Calu3 (cell line): ENCODE data around the gene LRRC72. TPM values are rescaled to one million over a fixed set of nuclear protein-coding genes. Genes with fewer than 3 reads are reported as not detected.

Source experiments
- BruUV-seq: library from RNA; stranded (reverse); fragments of 400-500 nt; replicated peaks from 2 replicates; lab custom pipeline; 2021; lab: Mats Ljungman, UMichigan
- CTCF ChIA-PET: fragments of 300-600 bp; sonication (Branson Sonifier 250); formaldehyde crosslinking; loops from one replicate; lab custom pipeline; 2022; ENCODE audit warnings: antibody characterized with exemption; lab: Charles Lee
- DNase-seq: peaks from one replicate; pipeline ENCODE4 v3.0.0; 2022
- H3K27ac Mint-ChIP-seq: one replicate; pipeline ENCODE4 v1.8.0; 2022; ENCODE audit warnings: mixed read lengths; ENCODE audit not compliant: unreplicated experiment
- H3K27me3 Mint-ChIP-seq: one replicate; pipeline ENCODE4 v1.8.0; 2022; ENCODE audit warnings: mixed read lengths; ENCODE audit not compliant: unreplicated experiment
- H3K36me3 Mint-ChIP-seq: one replicate; pipeline ENCODE4 v1.8.0; 2022; ENCODE audit warnings: mild to moderate bottlenecking, moderate library complexity, mixed read lengths; ENCODE audit not compliant: insufficient read depth, unreplicated experiment
- H3K4me1 Mint-ChIP-seq: one replicate; pipeline ENCODE4 v1.8.0; 2022; ENCODE audit warnings: mild to moderate bottlenecking, low read depth, mixed read lengths; ENCODE audit not compliant: unreplicated experiment
- H3K4me3 Mint-ChIP-seq: one replicate; pipeline ENCODE4 v1.8.0; 2022; ENCODE audit warnings: mild to moderate bottlenecking, low read depth, moderate library complexity, mixed read lengths; ENCODE audit not compliant: unreplicated experiment
- H3K9me3 Mint-ChIP-seq: one replicate; pipeline ENCODE4 v1.8.0; 2022; ENCODE audit warnings: low read depth, mixed read lengths; ENCODE audit not compliant: unreplicated experiment
- CTCF ChIP-seq: fragments of 200-600 bp; IDR thresholded peaks from one replicate; pipeline ENCODE4 v1.8.0; 2022; ENCODE audit warnings: antibody characterized with exemption; ENCODE audit not compliant: unreplicated experiment
- intact Hi-C: fragments of 100-400 bp; cut with micrococcal nuclease; formaldehyde crosslinking; loops from one replicate; pipeline ENCODE4 v1.10.0; 2022; ENCODE audit not compliant: unreplicated experiment
- total RNA-seq: library from RNA; stranded (reverse); gene quantifications from 2 replicates; pipeline ENCODE4 v1.2.3, GENCODE V29; 2022

The LRRC72 gene
- total RNA-seq, 1 experiment from 2014 or later = not detected

DNA sequence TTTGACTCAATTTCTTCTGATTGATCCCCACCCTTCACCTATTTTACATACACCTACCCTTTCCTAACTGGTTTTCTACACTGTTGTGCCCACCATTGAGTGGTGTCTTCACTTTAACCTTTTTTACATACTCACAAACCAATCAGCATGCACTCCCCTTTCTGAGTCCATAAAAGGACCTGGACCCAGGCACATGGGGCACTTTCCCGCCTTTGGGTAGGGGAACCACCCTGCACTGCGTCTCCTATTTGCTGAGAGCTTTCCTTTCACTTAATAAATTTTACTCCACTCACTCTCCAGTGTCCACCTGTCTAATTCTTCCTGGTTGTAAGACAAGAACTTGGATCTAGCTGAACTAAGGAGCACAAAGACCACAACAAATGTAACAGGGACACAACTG is 85.1 kb downstream of the LRRC72 start:
- intact Hi-C loops = loop anchor here (5.0 kb wide), 1 partner anchor 76 kb away; no protein-coding TSS in a partner anchor
- Mint-ChIP-seq H3K4me1 (peaks cover 49% of the 10 kb centered on the region), H3K36me3 (peaks cover 25% of the 10 kb centered on the region), H3K9me3 (no peaks in the 10 kb centered on the region), H3K27ac (peak overlapping the region; percentile 24), H3K27me3 (no peaks in the 10 kb centered on the region), H3K4me3 (no peak overlapping the region)
- no peak for TF ChIP-seq CTCF
- DNase-seq = no peak
- CTCF ChIA-PET = no interaction called here
- no TSS peak for BruUV-seq

- no peak for TF ChIP-seq CTCF
- intact Hi-C loops = no loop called here
- Mint-ChIP-seq H3K27ac (no peak overlapping the region), H3K27me3 (no peaks in the 10 kb centered on the region), H3K4me1 (peaks cover 28% of the 10 kb centered on the region), H3K36me3 (peaks cover 11% of the 10 kb centered on the region), H3K4me3 (no peak overlapping the region), H3K9me3 (no peaks in the 10 kb centered on the region)
- BruUV-seq = no TSS peak
- DNase-seq = no peak
- CTCF ChIA-PET = interaction anchor here (0.8 kb wide), 1 partner anchor 13 kb away, joined by 5 read pairs; no protein-coding TSS in a partner anchor
Observed at GRCh38 chr7:16615228-16615627, 88.6 kb downstream of the LRRC72 start.

DNA sequence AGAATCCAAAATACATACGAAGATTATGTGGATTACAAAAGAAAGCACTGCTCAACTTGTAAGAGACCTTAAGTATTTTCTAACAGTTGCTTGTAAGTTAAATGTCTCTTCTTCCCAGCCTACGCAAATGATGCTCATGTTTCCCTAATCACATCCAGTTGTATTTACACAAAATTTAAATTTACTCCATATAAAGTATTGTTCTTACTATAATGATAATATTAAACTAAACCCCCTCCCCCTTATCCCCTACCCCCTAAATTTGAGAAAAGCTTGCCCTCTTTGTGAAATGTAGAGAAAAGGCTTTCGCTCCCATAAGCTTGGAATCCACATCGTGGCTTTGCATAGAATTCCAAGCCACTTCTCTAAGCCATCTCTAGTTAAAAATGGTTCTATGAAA is 89.5 kb downstream of the LRRC72 start:
- Mint-ChIP-seq H3K4me1 (peaks cover 22% of the 10 kb centered on the region), H3K36me3 (peaks cover 15% of the 10 kb centered on the region), H3K9me3 (no peaks in the 10 kb centered on the region), H3K27me3 (no peaks in the 10 kb centered on the region), H3K27ac (no peak overlapping the region), H3K4me3 (no peak overlapping the region)
- no peak for TF ChIP-seq CTCF
- intact Hi-C loops = no loop called here
- BruUV-seq = no TSS peak
- CTCF ChIA-PET = interaction anchor here (0.6 kb wide), 1 partner anchor 189 kb away, joined by 4 read pairs; the partner anchor contains the start of gene AGR2
- DNase-seq = no peak

DNA sequence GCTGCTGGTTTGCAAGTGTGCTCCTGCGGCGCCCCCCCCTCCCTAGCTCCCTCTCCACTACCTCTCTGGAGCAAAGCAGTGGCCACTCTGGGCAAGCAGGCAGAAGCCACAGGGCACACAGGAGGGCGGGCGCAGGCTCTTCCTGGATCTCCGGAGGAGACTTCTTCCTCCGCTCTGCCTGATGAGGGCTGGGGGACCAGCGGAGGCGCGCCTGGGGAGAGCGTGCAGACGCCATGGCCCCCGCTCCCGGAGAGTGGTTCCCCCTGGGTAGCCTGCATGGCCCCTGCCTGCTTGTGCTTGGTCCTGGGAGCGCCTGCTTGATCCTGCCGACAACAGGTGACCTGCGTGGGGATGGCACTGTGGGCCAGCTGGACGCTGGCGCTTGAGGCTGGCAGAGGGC is 89.9 kb downstream of the LRRC72 start:
- H3K27ac Mint-ChIP-seq = no peak overlapping the region
- TF ChIP-seq CTCF = no peak
- H3K27me3 Mint-ChIP-seq = no peaks in the 10 kb centered on the region
- intact Hi-C loops = no loop called here
- BruUV-seq = no TSS peak
- H3K4me3 Mint-ChIP-seq = no peak overlapping the region
- CTCF ChIA-PET = interaction anchor here (0.6 kb wide), 1 partner anchor 188 kb away, joined by 4 read pairs; the partner anchor contains the start of gene AGR2
- no peak for DNase-seq
- H3K4me1 Mint-ChIP-seq = peaks cover 18% of the 10 kb centered on the region
- no peaks in the 10 kb centered on the region for H3K9me3 Mint-ChIP-seq
- peaks cover 15% of the 10 kb centered on the region for H3K36me3 Mint-ChIP-seq
